Sigmoid colon (tissue), 7 donors: ENCODE results near the gene CDH13. TPM values are rescaled to one million over a fixed set of nuclear protein-coding genes. Genes with fewer than 3 reads are reported as not detected.

Experiments used
- DNase-seq: peaks from one replicate; pipeline ENCODE4 v3.0.0-alpha.2; 2019
- H3K27ac ChIP-seq, 4 donors: fragments of 200-600 bp; sonication (generic); one replicate each; pipeline ENCODE4 v1.5.1; 2016 to 2019; ENCODE audit warnings: mild to moderate bottlenecking in 1 of 4
- H3K27me3 ChIP-seq, 3 donors: fragments of 200-600 bp; sonication (generic); one replicate each; pipeline ENCODE4 v1.5.1; 2019; ENCODE audit warnings: mild to moderate bottlenecking in 1 of 3
- H3K36me3 ChIP-seq, 4 donors: fragments of 200-600 bp; sonication (generic); one replicate each; pipeline ENCODE4 v1.5.1; 2016 to 2019
- H3K4me1 ChIP-seq, 4 donors: fragments of 200-600 bp; sonication (generic); one replicate each; pipeline ENCODE4 v1.5.1; 2017 to 2019
- H3K4me3 ChIP-seq, 4 donors: fragments of 200-600 bp; sonication (generic); one replicate each; pipeline ENCODE4 v1.5.1; 2017 to 2019; ENCODE audit warnings: mild to moderate bottlenecking in 2 of 4, moderate library complexity in 1 of 4
- H3K9me3 ChIP-seq, 4 donors: fragments of 200-600 bp in 3 of 4; sonication (generic) in 3 of 4; one replicate each; pipeline versions ENCODE4 v1.5.1 to v1.6.1; 2013 to 2019
- EP300 ChIP-seq, 4 donors: sonication (generic); formaldehyde crosslinking; IDR thresholded peaks; one replicate each; pipeline ENCODE4 v1.6.1; 2017; ENCODE audit warnings: antibody characterized with exemption in 4 of 4
- POLR2A ChIP-seq, 2 donors: fragments of 450-650 bp; IDR thresholded peaks; one replicate each; pipeline ENCODE4 v1.6.1; 2016; ENCODE audit warnings: antibody characterized with exemption in 2 of 2, mild to moderate bottlenecking in 2 of 2, moderate library complexity in 2 of 2
- POLR2AphosphoS5 ChIP-seq, 4 donors: sonication (generic); formaldehyde crosslinking; IDR thresholded peaks; one replicate each; pipeline ENCODE4 v1.6.1; 2017; ENCODE audit warnings: antibody characterized with exemption in 4 of 4
- WGBS, 2 donors: extraction: QIAGEN DNeasy Blood & Tissue Kit; methylation state at CpG; one replicate each; pipeline ENCODE4 v1.1.7; 2013; 5-methylcytosine and 5-hydroxymethylcytosine counted together
- intact Hi-C: fragments of 100-400 bp; cut with DNase I; formaldehyde crosslinking; loops from one replicate; pipeline ENCODE4 v1.15.1; 2023
- polyA plus RNA-seq, 3 donors: library from polyadenylated mRNA; stranded (reverse); fragments of 200-250 nt; gene quantifications; one replicate each; pipeline ENCODE4 v1.2.3, GENCODE V29; 2013
- total RNA-seq, 4 donors: library from RNA; depleted of rRNA; stranded (reverse); fragments of >200 nt; gene quantifications; one replicate each; pipeline ENCODE4 v1.1.0, GENCODE V29; 2016
- TF ChIP-seq, protein P1 (sequence below), 4 experiments: fragments of 450-650 bp in 3 of 4; fragments of 200-600 bp in 1 of 4; IDR thresholded peaks; one replicate each; pipeline ENCODE4 v1.5.1; 2016 to 2019; ENCODE audit warnings: antibody characterized with exemption in 4 of 4, mild to moderate bottlenecking in 3 of 4, moderate library complexity in 2 of 4
- donor health status: healthy with polysubstance abuse.
- donor health status: Bipolar disorder and iron deficiency.
- donor health status: healthy.

CDH13 gene
- total and polyA plus RNA-seq, 7 donors, result 0.60 to 17.6 (median 11.8) TPM

DNA sequence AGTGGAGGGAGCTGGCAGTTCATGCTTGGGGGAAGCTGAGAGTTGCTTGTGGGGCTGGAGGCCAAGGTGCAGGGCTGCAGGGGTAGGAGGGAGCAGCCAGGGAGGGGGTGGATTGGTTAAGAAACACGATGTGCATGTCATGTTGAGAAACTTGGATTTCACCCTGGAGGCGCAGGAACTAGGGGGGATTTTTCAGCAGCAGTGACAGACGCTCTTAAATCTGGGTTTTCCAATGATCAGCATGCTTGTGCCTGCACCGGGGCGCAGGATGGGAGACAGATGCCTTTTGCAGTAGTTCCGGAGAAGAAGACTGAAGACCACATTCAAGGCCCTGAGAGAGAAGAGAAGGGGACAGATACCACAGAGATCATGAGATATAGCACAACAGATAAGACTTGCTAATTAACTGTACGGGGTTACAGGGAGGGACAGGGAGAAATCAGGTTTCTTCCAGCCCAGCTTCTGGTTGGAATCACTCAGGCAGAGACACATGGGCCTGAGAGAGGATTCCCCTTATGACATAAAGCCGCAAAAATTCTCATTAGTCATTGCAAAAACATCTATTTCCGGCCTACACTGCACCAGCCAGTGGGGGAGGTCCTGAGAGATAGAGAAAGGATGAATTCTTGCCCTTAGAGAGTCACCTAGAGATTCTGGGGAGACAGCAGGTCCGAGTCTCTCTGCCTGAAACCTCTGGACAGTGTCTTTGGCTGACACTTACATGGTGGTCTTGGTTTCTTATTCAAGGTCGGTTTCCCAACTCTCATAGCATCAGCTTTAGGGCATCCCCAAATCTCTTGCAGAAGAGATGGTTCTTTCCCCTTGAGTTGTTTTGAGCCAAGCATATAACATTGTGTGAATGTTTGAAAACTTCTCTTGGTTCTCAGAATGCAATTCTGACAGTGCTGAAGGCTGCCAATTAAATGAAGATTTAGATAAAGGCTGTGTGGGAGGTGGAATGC is 27.1 kb downstream of the CDH13 start:
- DNase-seq, result peak; percentile 56
- no peaks in the 10 kb centered on the region for H3K27me3 ChIP-seq
- intact Hi-C loops, result no loop called here
- no peak overlapping the region for H3K4me3 ChIP-seq
- TF ChIP-seq EP300 (IDR thresholded peaks at IDR 0.05), result no peak
- TF ChIP-seq POLR2AphosphoS5 (IDR thresholded peaks at IDR 0.05), result peak in 1 of 4 donors; percentile 42
- 60 to 78% methylated on average over 11 of the region's 11 CpGs for WGBS, 2 donors
- peaks cover 0 to 12% (median 11%) of the 10 kb centered on the region in 4 donors for H3K4me1 ChIP-seq
- H3K9me3 ChIP-seq, result no peaks in the 10 kb centered on the region
- no peaks in the 10 kb centered on the region for H3K36me3 ChIP-seq
- H3K27ac ChIP-seq, result peak overlapping the region in 1 of 4 donors; percentile 35

DNA sequence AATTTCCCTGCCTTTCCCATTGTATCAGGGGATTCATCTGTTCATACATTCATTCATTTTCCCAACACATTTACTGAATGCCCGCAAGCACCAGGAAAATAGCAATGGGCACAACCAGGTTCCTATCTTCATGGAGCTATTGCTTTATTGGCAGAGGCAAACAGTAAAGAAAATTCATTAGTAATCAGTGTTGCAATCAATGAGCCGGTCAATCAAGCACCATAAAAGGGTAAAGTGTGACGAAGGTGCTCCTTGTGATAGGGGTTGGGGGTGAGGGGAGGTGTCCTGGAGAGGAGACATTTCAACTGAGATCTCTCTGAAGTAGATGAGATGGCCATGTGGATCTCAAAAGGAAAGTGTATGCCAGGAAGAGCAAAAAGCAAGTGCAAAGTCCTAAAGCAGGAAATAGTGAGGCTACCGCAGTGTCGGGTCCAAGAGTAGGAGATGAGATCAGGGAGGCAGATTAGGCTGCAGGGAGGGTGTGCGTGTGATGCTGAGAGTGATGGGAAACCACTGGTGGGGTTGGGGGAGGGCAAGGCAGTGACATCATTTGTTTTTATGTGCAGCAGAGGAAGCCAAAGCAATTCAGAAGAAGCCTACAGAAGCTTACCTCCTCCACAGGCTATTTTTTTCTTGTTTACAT is 28.4 kb downstream of the CDH13 start:
- intact Hi-C loops, result no loop called here
- Histone ChIP-seq H3K4me3 (no peak overlapping the region), H3K27ac (no peak overlapping the region), H3K9me3 (no peaks in the 10 kb centered on the region), H3K4me1 (peaks cover 0 to 12% (median 11%) of the 10 kb centered on the region in 4 donors), H3K36me3 (no peaks in the 10 kb centered on the region), H3K27me3 (no peaks in the 10 kb centered on the region)
- no peak for TF ChIP-seq POLR2AphosphoS5 (IDR thresholded peaks at IDR 0.05)
- no peak for TF ChIP-seq EP300 (IDR thresholded peaks at IDR 0.05)
- TF ChIP-seq, protein P1, sequence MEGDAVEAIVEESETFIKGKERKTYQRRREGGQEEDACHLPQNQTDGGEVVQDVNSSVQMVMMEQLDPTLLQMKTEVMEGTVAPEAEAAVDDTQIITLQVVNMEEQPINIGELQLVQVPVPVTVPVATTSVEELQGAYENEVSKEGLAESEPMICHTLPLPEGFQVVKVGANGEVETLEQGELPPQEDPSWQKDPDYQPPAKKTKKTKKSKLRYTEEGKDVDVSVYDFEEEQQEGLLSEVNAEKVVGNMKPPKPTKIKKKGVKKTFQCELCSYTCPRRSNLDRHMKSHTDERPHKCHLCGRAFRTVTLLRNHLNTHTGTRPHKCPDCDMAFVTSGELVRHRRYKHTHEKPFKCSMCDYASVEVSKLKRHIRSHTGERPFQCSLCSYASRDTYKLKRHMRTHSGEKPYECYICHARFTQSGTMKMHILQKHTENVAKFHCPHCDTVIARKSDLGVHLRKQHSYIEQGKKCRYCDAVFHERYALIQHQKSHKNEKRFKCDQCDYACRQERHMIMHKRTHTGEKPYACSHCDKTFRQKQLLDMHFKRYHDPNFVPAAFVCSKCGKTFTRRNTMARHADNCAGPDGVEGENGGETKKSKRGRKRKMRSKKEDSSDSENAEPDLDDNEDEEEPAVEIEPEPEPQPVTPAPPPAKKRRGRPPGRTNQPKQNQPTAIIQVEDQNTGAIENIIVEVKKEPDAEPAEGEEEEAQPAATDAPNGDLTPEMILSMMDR (IDR thresholded peaks at IDR 0.05), result no peak
- no peak for TF ChIP-seq POLR2A (IDR thresholded peaks at IDR 0.05)
- whole genome bisulfite sequencing, 2 donors, result 51 to 74% methylated on average over 6 of the region's 6 CpGs
- DNase-seq, result peak; percentile 43

DNA sequence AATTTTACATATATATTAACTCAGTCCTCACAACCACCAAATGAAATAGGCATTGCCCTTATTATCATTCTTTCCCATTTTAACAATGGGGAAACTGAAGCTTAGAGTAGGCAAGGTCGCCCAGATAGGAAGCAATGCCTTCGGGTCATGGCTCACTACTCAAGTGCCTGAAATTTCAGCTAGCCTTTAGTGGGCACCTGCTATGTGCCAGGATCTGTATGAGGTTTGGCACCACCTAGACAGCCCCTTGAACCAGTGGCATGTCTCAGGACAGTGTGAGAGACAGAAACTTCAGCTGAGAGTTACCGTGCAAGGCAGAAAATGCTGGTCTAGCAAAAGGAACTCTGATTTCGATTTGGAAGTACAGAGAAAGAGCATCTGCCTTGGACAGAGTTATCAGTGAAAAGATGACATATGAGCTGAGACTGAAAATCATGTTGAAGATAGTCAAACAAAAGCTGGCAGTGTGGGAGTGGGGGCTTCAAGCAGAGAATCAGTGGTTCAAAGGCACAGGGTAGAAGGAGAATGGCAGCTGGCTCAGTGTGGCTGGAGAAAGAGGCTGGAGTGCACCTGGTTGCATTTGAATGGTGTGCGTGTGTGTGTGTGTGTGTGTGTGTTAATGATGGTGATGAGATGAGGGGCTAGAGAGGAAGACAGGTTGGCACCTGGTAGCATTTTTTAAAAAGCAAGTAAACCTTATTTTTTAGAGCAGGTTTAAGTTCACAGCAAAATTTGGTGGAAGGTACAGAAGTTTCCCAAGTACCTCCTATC is 29.1 kb downstream of the CDH13 start:
- Histone ChIP-seq H3K36me3 (no peaks in the 10 kb centered on the region), H3K4me1 (peaks cover 0 to 12% (median 11%) of the 10 kb centered on the region in 4 donors), H3K27me3 (no peaks in the 10 kb centered on the region), H3K4me3 (no peak overlapping the region), H3K27ac (no peak overlapping the region), H3K9me3 (no peaks in the 10 kb centered on the region)
- DNase-seq, result peak; percentile 30
- 72 to 90% methylated on average over 5 of the region's 5 CpGs for WGBS, 2 donors
- TF ChIP-seq, protein P1 (IDR thresholded peaks at IDR 0.05), result no peak
- TF ChIP-seq EP300 (IDR thresholded peaks at IDR 0.05) (no peak), POLR2A (IDR thresholded peaks at IDR 0.05) (no peak), POLR2AphosphoS5 (IDR thresholded peaks at IDR 0.05) (no peak)
- intact Hi-C loops, result no loop called here

DNA sequence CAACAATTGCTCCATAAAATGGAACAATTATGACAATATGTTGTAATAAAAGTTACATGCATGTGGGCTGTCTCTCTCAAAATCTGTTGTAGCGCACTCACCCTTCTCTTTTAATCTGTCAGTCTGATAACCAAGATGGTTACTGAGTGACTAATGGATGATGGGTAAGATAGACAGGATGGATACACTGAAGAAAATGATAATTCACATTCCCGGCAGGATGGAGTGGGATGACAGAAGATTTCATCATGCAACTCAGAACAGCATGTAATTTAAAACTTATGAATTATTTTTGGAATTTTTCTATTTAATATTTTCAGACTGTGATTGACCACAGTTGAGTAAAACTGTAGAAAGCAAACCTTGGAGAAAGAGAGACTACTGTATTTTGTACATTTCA is 30.5 kb downstream of the CDH13 start:
- intact Hi-C loops, result no loop called here

More for the DNA sequence above, 30.5 kb downstream of the CDH13 start:
- TF ChIP-seq POLR2A (IDR thresholded peaks at IDR 0.05) (no peak), EP300 (IDR thresholded peaks at IDR 0.05) (no peak), POLR2AphosphoS5 (IDR thresholded peaks at IDR 0.05) (no peak)
- TF ChIP-seq, protein P1 (IDR thresholded peaks at IDR 0.05), result no peak
- no peak for DNase-seq
- H3K9me3 ChIP-seq, result no peaks in the 10 kb centered on the region
- H3K4me1 ChIP-seq, result peaks cover 0 to 12% (median 11%) of the 10 kb centered on the region in 4 donors
- H3K4me3 ChIP-seq, result no peak overlapping the region
- WGBS, 2 donors, result 92 to 94% methylated on average over 2 of the region's 2 CpGs
- no peaks in the 10 kb centered on the region for H3K27me3 ChIP-seq
- no peaks in the 10 kb centered on the region for H3K36me3 ChIP-seq
- no peak overlapping the region for H3K27ac ChIP-seq
